ENCODE data around the gene NCF4. TPM values are rescaled to one million over a fixed set of nuclear protein-coding genes. Genes with fewer than 3 reads are reported as not detected.

The NCF4 gene
- total and polyA plus RNA-seq, 9 of the 15 experiments (the other 6 are each of a cell fraction or from before 2014, with no cell fraction given), result 0.04 to 0.95 (median 0.33) TPM

GRCh38 chr22:36892292-36892691 is 31.5 kb downstream of the NCF4 start:
- POLR2A ChIA-PET, result interaction anchor here (0.6 kb wide), 1 partner anchor 230 kb away, joined by 3 read pairs; no protein-coding TSS in a partner anchor
- FAIRE-seq, result no peak
- intact Hi-C loops (cut with micrococcal nuclease), result no loop called here

More at GRCh38 chr22:36892292-36892691, 31.5 kb downstream of the NCF4 start:
- DNase-seq (ENCODE audit: extremely low read depth in 1 of 4, low spot score in 3 of 4) (no peak), ATAC-seq (no peak)
- Histone ChIP-seq H3K4me2 (ENCODE audit: insufficient read depth, low read length) (no peak overlapping the region), H3K4me1 (replicated peaks in 1 of 2; ENCODE audit: control insufficient read depth in 2 of 2, insufficient read depth in 2 of 2, low read length in 2 of 2) (peaks cover 0 to 4% of the 10 kb centered on the region in 2 experiments; a peak in 1 of 5 replicates), H3K9me3 (replicated peaks; ENCODE audit: control insufficient read depth, insufficient read depth, low read depth, low read length) (no peaks in the 10 kb centered on the region), H3K4me3 (no peak overlapping the region), H3K79me2 (ENCODE audit: control insufficient read depth, insufficient read depth, low read length) (no peaks in the 10 kb centered on the region), H3K27ac (ENCODE audit: extremely low read depth, low read depth, low read length) (no peak overlapping the region), H3K27me3 (ENCODE audit: control insufficient read depth in 2 of 2, insufficient read depth in 2 of 2, low read length in 2 of 2) (peaks cover 0 to 7% of the 10 kb centered on the region in 2 experiments; a peak in 2 of 5 replicates), H3K36me3 (ENCODE audit: control insufficient read depth, insufficient read depth, low read length) (no peaks in the 10 kb centered on the region), H3K9ac (ENCODE audit: insufficient read depth in 1 of 2, low read depth in 2 of 2, low read length in 2 of 2) (no peak overlapping the region), H3K9me1 (ENCODE audit: control insufficient read depth, insufficient read depth, low read length) (no peaks in the 10 kb centered on the region), H4K20me1 (replicated peaks; ENCODE audit: control insufficient read depth, insufficient read depth, low read length) (no peaks in the 10 kb centered on the region), H2AFZ (ENCODE audit: low read depth, low read length) (no peak overlapping the region)
- in situ Hi-C loops (cut with MboI), result no loop called here
- CTCF ChIA-PET (ENCODE audit: low intra/inter-chr PET ratio), result no interaction called here
- BruUV-seq (replicated peaks), result no TSS peak
- TF ChIP-seq RFX7 (CRISPR knock-in tag; IDR thresholded peaks at IDR 0.05) (no peak), RBM22 (IDR thresholded peaks at IDR 0.05; ENCODE audit: low read depth, low read length, poor library complexity, severe bottlenecking) (no peak), MEF2D (tag; conservative IDR thresholded peaks at IDR 0.05; ENCODE audit: low read depth) (no peak), HDAC8 (tag; IDR thresholded peaks at IDR 0.05) (no peak), CREBBP (IDR thresholded peaks at IDR 0.05; ENCODE audit: low read depth, low read length) (no peak), ZBED1 (IDR thresholded peaks at IDR 0.05) (no peak), UBTF (IDR thresholded peaks at IDR 0.05; ENCODE audit: borderline replicate concordance in 1 of 2, low read depth in 2 of 2, low read length in 2 of 2) (no peak)
- WGBS (ENCODE audit: insufficient coverage, low coverage, missing lambda C conversion rate), result 5% methylated on average over 2 of the region's 2 CpGs

Data from K562 (cell line).